Stimulated activated naive CD4-positive, alpha-beta T cell (primary cell): Measurements from ENCODE around the gene ITPK1.

Source experiments
- DNase-seq, 6 experiments: peaks; one replicate each; lab custom pipeline; 2025; lab: John Stamatoyannopoulos, UW

Gene ITPK1

DNA sequence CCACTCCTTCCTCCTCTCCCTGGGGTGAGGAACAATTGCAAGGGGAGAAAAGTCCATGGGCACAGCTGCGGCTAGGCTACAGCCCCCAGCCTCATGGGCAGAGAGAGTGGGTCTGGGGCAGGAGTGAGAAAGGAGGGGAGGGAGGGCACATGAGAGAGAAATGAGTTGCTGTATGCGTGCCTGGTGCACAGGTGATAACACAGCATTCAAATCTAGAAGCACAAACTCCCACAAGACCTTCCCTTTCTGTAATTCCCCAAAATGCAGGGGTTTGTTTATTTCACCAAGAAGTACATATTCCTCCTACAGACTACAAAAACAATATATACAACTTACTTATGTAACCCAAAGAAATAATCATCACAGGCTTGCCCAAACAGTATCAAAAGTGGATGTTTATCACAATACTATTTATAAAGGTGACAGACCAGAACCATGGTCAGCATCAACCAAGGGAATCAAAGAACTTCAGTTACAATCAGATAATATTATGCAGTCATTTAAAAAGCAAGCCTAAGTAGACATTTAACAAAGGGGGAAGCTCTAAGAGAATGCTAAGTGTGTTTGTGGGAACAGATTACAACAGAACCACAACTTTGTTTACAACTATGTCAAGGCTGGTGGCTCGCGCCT lies 54.2 kb downstream of the ITPK1 start:
- no peak for DNase-seq

DNA sequence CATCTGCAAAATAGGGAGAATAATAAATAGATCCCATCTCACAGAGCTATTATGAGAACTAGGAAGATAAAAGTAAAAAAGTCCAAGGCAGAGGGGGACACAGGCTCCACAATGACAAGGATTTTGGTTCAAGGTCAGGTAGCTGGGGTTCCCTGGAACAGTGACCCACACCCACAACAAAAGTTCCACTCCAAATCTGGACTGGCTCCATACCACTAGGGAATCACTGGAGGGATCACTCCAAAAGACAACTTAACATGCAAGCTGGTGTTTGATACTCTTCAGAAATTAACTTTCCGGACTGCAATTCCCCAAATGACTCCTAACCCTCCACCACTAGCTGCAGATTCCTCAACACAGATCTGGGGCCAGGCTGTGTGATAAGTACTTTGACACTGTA lies 54.9 kb downstream of the ITPK1 start:
- no peak for DNase-seq

DNA sequence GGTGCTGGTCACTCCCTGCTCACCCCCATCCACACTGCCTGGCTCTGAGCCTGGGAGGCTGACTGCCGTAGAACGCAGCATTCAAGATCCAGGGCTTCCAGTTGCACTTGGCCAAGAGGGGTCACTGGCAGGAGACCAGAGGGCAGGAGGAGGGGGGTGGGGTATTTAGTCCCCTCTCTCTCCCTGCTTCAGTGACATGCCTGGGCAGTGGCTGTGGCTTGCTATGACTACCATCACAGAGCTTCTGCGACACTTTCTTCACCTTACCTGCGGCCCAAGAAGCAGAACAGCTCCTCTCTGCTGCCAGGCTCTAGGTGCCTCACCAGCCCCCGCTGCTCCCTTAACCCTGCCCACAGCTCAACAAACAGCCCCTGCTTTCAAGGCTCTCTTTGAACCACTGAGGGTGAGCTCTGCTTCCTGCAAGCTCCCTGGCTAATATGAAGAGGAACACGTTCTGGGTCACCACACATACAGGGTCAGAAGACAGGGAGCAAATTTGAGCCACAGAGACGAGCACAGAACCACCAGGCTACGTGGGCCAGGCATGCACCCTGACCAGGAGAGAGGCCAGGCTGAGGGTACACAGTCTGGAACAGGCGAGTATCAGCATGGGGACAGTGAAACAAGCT lies 55.7 kb downstream of the ITPK1 start:
- no peak for DNase-seq

DNA sequence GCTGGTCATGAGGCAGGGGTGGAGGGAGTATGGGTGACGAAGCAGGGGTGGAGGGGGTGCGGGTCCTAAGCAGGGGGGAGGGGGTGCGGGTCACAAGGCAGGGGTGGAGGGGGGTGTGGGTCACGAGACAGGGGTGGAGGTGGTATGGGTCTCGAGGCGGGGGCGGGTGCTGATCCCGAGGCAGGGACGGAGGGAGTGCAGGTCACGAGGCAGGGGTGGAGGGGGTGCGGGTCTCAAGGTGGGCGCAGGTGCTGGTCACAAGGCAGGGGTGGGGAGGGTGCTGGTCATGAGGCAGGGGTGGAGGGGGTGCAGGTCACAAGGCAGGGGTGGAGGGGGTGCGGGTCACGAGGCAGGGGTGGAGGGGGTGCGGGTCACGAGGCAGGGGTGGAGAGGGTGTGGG lies 56.5 kb downstream of the ITPK1 start:
- no peak for DNase-seq

DNA sequence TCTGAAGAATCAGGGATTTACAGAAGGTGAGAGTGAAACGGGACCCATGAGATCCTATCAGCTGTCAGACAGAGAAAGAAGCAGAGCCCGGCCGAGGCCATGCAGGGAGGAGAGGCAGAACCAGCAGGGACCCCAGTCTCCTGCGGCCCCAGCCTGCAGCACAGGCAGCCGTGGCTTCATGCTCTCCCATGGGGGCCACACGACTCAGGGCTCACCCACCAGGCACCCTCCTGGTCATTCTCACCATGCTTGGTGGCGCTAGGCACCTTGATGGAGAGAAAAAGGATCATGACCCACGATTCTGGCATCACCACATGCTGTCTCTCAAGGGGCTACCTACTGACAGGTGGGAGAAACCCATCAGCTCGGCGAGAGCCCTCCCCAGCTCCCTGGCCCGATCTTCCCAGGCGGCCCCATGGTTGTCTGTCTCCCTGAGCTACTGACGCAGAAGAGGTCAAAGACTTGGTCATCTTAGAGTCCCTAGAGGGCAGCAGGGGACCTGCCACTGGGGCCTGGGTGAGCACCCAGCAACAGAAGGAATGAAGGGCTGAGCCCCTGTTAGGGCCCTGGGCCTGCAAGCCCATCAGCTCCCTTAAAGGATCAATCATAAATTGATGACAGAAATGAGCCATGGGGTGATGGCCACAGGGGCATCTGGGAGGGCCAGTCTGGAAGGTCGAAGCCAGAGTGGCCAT lies 58.0 kb downstream of the ITPK1 start:
- no peak for DNase-seq

DNA sequence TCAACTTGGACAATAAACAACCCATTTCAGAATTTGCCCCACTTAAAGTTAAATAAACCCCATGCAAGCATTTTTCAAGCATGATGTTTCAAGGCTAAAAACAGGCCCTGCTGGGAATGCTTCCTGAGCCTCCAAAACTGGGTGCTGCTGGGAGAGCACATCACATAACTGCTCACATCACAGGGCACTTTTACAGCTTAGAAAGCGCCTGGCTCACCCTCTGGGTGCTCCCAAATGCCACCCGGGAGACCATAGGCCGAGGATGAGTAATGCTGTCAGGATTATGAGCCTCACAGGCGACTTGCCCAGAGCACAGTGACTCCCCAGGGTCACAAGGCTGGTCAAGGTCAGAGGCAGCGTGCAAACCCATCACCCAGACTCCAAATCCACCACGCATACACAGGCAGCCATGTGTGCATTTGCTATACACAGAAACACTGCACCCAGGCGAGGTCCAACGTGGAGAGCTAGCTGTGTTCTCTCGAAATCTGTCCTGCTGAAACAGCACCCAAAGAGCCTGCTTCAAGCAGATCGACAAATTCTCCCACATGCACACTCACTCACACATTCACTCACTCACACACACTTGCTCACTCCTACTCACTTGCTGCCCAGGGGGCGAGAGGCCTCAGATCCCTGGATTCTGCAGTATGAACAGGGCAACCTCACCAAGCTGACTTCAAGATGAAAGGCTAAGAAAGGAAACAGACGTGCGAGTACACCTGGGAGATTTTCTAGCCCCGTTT lies 58.7 kb downstream of the ITPK1 start:
- no peak for DNase-seq

DNA sequence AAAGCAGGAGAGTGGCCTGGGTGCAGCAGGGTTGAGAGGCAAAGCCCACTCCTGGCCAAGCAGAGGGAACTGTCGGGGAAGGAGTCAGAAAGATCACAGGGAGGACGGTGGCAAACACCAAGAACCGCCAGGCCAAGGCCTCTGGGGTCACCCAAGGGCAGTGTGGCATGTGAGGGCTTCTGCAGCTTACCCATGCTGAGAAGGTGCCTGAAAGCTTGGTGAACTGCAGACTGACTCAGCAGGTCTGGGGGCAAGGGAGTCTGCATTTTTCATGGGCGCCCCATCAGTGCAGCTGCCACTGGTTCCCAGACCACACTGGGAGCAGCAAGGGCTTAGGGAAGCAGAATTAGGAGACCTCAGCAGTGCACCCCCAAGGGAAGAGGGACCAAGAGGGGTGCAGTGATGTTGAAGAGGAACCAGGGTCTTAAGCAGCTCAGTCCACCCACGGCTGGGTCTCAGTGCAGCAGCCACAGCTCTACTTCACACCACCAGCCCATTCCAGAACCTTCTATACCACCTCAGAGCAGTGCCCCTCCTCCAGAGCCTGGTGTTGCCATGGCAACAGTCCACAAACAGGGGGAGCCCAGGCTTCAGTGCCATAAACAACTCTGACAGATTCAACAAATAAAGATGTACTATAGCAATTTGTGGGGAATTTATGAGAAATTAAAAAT lies 59.4 kb downstream of the ITPK1 start:
- DNase-seq, result no peak

DNA sequence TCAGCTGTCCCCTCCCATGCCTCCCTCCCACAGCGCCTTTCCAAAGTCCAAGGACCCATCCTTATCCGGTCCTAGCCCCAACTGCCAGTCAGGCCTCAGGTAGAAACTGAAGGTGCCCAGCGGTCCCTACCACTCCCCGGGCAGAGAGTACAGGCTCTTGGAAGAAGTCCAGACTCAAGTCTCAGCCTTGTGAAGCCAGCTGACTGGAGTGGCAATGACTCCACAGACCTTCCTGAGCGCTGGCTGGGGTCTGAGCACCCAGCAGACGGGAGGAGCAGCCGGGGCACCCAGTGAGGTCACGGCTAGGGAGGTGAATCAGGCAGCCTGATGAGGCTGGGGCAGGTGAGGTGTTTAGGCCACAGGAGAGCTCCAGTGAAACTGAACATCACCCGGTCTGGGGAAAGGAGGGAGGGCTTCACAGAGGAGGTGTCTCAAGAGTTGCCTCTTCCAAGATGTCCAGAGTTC lies 60.0 kb downstream of the ITPK1 start:
- no peak for DNase-seq

DNA sequence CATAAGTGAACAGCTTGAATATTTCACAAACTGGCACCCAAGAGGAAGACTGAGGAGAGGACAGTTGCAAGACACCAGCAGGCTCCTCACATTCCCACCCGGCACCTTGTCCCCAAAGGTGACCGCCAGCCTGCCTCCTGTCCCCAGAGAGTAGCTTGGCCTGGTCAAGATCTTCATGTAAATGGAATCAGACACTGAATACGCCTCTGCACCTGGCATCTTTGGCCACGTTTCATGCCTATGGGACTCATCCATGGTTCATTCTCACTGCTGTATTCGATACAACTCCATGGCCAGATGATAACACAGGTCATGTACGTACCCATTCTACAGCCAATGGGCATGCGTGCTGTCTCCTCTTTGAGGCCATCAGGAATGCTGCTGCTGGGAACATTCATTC lies 60.8 kb downstream of the ITPK1 start:
- DNase-seq, result no peak

DNA sequence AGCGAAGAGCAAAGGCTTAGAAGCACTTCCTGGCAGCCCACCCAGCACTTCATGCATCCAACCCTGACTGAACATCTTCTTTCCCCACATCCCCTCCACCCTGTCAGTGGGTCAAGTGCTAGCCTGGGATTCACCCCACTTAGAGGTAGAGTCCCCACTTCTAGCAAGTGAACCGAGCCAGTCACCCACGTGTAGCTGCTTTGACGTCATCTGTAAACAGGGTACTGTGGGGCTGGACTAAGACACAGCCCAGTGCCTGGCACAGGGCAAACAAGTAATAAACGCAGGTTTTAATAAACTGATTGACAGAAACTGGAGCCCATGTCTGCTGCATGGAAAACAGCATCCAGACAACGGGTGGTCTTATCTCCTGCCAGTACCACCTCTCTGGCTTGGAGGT lies 61.7 kb downstream of the ITPK1 start:
- DNase-seq, result no peak

DNA sequence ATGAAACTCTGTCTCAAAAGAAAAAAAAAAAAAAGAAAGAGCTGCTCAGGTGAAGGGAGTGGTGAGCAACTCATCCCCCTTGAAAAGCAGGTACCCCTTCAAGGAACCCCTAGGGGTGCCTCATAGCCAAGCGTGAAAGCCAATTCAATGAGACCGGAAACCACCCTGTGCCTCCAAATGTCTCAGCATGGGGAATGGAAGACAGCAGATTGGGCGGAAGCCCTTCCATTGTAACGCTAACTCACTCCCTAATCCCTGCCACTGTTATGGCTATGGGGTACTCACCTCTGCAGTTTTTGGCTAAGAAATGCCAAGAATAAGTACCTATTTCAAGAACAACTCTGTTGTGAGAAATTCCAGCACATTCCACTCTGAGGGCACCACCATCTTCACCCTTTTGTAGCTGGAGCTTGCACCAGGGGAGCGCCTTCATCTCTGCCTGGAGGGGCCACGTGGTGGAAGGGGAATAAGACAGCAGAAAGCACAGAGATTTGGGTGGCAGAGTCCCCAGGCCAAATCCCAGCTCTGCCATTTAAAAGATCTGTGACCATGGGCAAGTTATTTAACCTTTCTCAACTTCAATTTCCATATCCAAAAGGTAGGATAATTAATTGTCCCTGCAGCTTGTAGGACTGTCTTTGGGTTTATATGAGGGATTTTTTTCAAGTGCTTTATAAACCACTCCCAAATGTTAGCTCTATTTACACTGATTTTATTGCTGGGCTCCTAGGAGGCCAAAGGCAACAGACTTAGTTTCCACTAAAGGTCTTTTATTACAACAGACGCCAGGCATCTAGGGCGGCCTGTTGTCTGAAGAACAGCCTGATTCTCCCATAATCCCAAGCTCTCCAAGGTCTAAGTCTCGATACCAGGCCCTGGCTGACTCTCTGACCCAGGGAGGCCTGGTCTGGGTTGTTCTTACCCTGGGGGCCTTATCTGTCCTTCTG lies 63.9 kb downstream of the ITPK1 start:
- no peak for DNase-seq

DNA sequence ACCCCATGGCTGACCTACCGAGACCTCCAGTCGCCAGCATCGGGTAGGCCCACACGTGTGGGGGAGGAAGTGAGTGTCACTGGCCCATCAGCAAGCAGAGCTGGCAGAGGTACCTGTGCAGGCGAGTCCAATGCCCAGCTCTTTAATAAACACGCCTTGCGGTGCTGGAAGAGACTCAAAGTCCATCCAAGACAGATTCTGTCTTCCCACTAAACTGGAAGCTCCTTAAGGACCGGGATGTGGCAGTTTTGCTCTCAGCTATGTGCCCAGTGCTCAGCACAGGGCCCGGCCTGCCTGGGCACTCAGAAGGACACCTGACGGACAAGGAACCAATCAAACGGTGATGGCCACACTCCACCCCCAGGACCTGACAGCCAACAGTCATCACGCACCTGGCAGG lies 65.0 kb downstream of the ITPK1 start:
- DNase-seq, result no peak

DNA sequence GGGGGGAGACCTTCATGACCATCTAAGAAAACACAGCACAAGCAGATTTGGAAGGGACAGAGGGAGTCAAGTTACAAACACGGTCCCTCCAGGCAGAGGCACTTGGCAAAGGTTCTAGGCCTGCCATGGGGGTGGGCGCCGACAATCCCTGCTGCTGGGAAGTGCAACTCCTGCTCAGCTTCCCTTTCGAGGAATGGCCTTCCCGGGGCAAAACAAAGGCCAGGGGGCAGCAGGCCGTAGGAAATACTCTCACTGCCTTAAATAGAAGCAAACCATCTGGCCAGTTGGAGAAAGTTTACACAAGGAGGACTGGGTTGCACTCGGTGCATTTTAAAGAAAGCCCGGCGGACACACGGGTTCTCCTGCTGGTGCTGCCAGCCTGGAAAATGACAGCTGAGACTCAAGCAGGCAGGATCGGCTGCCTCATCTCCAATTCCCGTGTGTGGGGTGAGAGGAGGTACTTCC lies 65.8 kb downstream of the ITPK1 start:
- no peak for DNase-seq

DNA sequence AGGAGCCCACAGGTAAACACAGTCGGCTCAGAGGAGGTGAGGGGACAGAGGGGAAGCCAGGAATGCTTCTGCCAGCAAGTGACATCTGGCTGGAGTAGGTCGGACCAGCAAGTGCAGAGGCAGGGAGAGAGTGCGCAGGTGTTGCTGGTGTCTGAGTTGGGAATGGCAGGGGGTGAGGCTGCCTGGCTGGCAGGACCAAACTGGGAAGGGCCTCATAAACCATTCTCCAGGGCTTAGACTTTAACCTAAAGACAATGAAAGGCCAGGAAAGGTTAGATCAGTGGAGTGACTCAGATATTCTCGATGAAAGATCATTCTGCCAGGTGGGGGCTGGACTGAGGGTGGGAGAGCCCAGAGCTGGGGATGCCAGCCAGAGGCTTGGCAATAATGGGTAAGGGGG lies 66.4 kb downstream of the ITPK1 start:
- DNase-seq, result no peak

DNA sequence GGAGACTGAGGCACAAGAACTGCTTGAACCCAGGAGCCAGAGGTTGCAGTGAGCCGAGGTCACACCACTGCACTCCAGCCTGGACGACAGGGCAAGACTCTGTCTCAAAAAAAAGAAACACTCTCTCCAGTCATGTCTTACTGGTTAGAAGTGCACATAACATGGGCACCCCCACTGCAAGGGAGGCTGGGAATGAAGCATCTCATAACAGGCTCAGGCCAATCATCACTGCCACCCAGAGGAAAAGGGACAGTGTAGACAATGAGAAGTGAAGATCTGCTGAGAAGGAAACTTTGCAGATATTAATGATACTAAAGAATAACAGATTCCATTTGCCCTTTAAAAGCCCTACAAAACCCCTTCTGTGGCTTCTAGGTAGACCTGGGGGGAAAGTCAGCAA lies 66.9 kb downstream of the ITPK1 start:
- no peak for DNase-seq

DNA sequence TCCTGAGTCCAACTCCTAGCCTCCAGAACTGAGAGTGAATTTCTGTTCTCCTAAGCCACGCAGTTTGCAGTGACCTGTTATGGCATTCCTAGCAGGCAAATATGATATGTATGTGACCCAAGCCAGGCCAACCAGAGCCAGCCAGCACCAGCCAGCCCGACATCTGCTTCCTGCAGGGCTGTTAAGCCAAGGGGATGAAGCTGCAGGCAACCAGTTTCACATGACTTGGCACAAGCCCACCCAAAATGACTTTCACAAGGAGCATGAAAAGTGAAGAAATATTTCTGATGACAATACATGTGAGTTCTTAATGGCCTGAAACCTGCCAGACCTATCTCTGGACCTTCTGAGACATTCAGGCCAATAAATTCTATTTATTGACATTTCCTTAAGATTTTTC lies 68.1 kb downstream of the ITPK1 start:
- no peak for DNase-seq

DNA sequence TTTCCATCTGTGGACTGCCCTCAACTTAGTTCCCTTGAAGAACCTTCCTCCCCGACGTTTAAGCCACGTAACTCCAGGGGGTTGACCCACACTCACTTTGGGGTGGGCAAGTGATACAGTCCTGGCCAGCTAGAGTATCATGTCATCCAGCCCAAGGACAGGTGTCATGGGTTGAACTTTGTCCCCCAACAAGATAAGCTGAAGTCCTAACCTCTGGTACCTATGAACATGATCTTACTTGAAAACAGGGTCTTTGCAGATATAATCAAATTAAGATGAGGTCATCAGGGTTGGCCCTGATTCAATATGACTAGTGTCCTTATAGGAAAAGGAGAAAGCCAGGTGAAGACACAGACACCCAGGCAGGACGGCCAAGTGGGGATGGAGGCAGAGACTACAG lies 68.6 kb downstream of the ITPK1 start:
- no peak for DNase-seq

DNA sequence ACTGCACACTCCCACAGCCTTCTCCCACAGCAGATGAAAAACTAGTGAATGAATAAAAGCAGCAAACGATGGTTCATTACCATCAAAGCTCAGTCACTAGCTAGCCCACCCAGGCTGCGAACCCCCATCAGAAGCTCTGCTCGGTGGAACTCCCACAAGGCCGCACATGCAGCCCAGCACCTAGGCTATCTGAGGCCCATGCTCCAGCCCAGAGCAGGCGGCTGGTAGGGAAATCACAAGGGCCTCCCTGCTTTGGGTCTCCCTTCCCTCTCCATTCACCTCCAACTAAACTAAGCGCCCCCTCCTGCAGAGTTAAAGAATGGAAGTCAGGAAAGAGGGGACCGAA lies 69.0 kb downstream of the ITPK1 start:
- no peak for DNase-seq

DNA sequence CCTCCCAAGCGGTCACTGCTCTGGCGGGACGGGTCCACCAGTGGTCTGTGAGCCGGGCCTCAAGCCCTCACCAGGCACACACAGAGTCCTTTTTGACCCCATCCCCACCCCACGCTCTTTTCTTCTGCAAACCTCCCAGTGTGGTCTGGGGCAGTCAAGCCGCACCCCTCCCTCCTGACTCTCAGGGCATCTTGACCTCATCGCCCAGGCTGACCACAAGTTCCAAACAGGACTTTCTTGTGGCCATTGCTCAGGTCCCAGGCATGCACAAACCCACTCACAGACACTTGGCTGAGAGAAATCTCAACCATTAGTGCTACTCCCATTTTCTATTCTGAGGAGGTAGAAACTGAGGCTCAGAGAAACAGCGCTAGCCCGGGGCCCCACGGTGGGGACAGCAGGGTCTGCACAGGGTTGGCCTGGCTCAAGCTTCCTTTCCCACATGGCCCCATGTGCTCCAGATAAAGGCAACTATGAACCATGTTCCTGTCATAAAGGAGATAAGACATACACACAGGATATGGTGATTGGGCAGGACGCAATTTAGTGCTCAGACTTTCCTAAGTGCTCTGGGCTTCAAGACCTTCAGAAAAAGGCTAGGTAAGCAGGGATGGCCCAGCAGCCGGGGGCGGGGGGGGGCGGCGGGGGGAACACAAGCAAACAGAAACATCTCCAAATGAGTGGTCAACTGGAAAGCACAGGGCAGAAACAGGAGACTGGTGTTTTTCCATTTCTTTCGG lies 69.6 kb downstream of the ITPK1 start:
- DNase-seq, result no peak

DNA sequence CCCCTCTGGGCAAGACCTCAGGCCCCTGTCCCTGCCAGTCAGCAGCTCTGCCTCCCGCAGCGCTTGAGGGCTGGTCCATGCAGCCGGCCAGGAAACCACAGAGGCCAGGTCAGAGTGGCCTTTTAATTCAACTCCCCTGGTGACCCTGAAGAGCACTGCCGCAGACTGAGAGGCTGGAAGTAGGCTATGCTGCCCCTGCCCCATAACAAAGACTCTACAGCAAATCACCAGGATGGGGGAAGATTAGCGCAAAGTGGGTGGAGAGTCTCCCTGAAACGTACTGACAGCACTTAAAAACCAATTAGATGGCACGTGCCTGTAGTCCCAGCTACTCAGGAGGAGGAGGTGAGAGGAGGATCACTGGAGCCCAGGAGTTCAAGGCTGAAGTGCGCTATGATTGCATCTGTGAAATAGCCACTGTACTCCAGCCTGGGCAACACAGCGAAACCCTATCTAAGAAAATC lies 70.5 kb downstream of the ITPK1 start:
- DNase-seq, result no peak
